Activated CD4-positive, alpha-beta T cell treated with anti-CD3 and anti-CD28 coated beads, Interleukin-2, Interleukin-4, amounts not matched to agents 100 ng/mL and 50 ng/mL, durations not matched to agents 16 hours and 8 hours (primary cell): ENCODE data around the gene LCT.
"Not testable (repeated sequence)": the region's sequence is repeated elsewhere in the genome, so short reads cannot be mapped to it uniquely, and the experiment has no call there.

Source experiments
- DNase-seq: peaks from one replicate; pipeline ENCODE4 v3.0.0-alpha.2; 2020; ENCODE audit warnings: low spot score

LCT gene

GRCh38 chr2:135831180-135831812 lies 5.7 kb downstream of the LCT start:
- DNase-seq: no peak

- no peak for DNase-seq
Observed at GRCh38 chr2:135829378-135830135, 7.4 kb downstream of the LCT start.

- DNase-seq: no peak
Observed at GRCh38 chr2:135826544-135826943, 10.4 kb downstream of the LCT start.

- no peak for DNase-seq
Observed at GRCh38 chr2:135825550-135826176, 11.3 kb downstream of the LCT start.

- DNase-seq: no peak
Observed at GRCh38 chr2:135825131-135825530, 11.9 kb downstream of the LCT start.

- no peak for DNase-seq
Observed at GRCh38 chr2:135822855-135823254, 14.1 kb downstream of the LCT start.

- DNase-seq: no peak
Observed at GRCh38 chr2:135821190-135821589, 15.8 kb downstream of the LCT start.

- DNase-seq: peak; percentile 91
Observed at GRCh38 chr2:135820003-135820618, 16.9 kb downstream of the LCT start.

GRCh38 chr2:135818937-135819610 lies 17.9 kb downstream of the LCT start:
- DNase-seq: peak; percentile 76

- no peak for DNase-seq
Observed at GRCh38 chr2:135817951-135818350, 19.0 kb downstream of the LCT start.

- DNase-seq: no peak
Observed at GRCh38 chr2:135817466-135817865, 19.5 kb downstream of the LCT start.

GRCh38 chr2:135815269-135815668 lies 21.7 kb downstream of the LCT start:
- DNase-seq: no peak

- no peak for DNase-seq
Observed at GRCh38 chr2:135812907-135813511, 24.0 kb downstream of the LCT start.

GRCh38 chr2:135807874-135808273 lies 29.1 kb downstream of the LCT start:
- DNase-seq: not testable (repeated sequence)

- DNase-seq: no peak
Observed at GRCh38 chr2:135803278-135803677, 33.7 kb downstream of the LCT start.

- no peak for DNase-seq
Observed at GRCh38 chr2:135802350-135802749, 34.6 kb downstream of the LCT start.

GRCh38 chr2:135800513-135801460 lies 36.2 kb downstream of the LCT start:
- DNase-seq: no peak

- no peak for DNase-seq
Observed at GRCh38 chr2:135799738-135800137, 37.2 kb downstream of the LCT start.

- no peak for DNase-seq
Observed at GRCh38 chr2:135798762-135799161, 38.2 kb downstream of the LCT start.

GRCh38 chr2:135798275-135798705 lies 38.7 kb downstream of the LCT start:
- no peak for DNase-seq
